Inflammatory macrophage treated with lipopolysaccharide for 1 hour (primary cell): ENCODE results near the gene NID1.

ENCODE experiments used
- DNase-seq, 2 donors: peaks; one replicate each; pipeline ENCODE4 v3.0.0-alpha.2; 2020 to 2022

Gene NID1

DNA sequence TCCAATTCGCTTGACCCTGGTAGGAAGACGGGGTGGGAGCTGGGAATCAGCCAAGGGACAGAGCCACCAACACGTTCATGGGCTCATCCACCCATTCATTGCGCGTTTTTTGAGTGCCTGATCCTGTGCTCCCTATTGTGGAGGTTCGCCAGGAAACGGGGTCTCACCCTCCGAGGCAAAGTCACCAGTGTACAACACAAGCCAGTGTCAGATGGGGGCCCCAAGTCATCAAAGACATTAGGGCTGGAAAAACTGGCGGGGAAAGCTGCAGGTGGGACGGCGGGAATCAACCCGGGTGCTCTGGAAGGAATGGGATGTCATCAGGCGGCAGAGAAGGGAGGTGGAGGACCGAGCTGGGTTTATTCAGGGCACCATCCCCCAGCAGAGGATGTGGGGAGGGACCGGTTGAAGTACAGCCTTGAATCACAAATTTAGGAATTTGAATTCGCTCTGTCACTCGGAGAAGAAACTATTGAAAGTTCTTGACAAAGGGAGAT lies 667 bp upstream of the NID1 start:
- no peak for DNase-seq

DNA sequence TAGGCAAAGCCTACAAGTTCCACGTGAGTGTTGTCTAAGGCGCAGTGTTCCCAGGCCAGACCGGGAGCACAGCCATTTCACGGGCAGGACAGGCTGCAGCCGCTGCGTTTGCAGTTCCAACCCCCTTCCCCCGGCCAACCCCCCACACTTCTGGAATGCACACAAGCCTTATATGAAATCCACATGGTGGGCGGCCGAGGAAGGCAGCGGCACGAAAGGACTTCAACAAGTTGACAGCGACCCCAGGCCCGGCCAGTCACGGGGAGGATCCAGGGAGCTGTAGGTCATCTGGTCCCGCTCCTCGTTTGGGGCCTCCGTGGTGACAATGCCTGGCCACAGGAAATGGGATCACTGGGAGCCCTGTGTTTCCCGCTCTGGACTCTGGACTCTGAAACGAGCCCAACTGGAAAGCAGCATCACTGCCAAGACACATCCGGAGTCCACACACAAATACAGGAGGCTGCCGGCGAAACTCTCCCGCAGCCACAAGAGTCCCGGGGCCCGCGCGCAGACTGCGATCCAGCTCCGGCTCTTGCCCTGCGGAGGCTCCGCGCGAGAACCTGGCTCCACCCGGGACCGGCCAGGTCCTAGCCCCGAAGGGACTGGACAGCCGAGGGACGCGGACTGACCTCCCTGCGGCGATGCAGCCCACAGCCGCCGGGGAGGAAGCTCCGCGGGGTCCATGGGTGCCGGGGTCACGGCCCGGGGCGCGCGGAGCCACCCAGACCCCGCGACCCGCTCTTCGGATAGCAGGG lies 794 bp downstream of the NID1 start:
- DNase-seq, result no peak

DNA sequence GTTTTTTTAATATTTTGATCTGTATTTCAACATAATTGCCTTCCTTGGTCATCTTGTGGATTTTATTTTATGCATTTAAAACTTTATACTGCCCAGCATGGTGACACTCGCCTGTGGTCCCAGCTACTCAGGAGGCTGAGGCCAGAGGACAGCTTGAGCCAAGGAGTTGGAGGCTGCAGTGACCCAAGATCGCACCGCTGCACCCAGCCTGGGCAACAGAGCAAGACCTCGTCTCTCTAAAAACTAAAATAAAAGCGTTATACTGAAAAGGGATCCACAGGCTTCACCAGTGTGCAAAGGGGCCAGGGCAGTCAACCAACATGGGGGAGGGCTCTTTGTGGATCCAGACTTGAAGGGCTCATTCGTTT lies 1.4 kb downstream of the NID1 start:
- DNase-seq, result no peak

DNA sequence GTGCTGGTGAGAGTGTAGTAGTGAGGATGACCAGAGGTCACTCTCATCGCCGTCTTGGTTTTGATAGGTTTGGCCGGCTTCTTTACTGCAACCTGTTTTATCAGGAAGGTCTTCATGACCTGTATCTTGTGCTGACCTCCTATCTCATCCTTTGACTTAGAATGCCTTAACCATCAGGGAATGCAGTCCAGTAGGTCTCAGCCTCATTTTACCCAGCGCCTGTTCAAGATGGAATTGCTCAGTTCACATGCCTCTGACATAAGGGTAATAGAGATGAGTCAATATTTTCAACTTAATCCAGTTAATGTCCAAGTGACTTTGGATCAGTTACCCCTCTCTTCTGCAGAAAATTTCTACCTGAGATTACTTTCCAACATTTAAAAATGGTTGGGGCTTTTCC lies 4.6 kb downstream of the NID1 start:
- no peak for DNase-seq

DNA sequence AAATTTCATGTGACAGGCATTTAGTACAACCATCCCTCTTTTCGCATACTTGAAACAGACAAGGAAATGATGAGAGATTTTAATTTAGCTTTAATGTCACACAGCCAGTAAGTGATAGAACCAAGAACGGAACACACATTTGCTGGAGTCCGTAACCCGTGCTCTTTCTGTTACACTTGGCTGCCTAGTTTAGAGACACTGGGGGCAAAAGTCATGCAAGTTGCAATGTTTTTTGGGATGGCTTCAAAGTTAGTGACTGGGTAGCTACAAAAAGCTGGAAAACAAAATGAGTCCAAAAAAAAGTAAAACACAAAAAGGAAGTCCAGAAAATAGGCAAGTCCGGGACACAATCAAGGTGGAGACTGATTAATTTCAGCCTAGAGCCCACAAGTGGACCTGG lies 5.9 kb downstream of the NID1 start:
- no peak for DNase-seq

DNA sequence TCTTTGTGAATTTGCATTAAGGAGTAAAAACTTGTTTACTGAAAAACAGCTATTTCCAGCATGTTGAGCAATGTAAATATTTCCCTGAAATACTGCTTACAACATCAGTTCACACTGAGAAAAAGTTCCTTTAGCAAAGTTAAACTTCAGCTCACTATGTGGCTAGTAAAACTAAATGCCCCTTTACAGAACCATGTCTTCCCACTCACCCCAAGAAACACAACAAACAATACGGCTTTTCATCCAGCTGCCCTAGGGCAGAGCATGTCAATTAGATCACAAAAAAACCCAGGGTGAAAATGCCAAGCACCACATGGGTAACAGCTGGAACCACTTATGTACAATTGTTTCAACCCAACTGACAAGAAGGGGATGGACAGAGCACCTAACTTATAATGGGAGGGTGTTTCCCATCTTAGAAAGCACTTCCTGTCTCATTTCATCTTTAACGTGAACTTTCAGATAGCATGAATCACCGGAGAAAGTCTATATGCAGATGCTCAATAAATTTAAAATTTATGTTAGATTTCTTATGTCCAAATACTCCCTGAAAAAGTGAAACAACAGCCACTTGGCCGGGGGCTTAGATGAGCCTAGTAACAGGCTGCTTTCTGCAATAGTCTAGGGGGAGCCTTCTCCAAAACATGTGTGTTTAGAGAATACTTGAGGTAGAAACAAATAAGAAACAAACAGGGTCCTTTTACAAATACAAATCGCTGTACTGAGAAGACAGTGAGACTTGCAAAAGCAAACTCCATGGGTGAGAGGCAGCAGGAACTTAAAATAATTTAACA lies 6.6 kb downstream of the NID1 start:
- peak; percentile 27 to 37 for DNase-seq

DNA sequence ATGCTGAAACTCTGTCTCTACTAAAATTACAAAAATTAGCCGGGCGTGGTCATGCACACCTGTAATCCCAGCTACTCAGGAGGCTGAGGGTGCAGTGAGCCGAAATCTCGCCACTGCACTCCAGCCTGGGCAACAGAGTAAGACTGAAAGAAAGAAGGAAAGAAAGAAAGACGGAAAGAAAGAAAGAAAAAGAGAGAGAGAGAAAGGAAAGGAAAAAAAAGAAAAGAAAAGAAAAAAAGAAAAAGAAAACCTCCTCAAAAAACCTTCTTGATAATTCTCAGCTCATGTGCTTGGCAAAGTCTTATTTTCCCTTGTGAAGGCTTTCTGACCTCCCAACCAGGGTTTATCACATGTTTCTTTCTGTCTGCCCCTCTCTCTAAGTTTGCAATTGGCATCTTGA lies 7.3 kb downstream of the NID1 start:
- DNase-seq, result no peak

DNA sequence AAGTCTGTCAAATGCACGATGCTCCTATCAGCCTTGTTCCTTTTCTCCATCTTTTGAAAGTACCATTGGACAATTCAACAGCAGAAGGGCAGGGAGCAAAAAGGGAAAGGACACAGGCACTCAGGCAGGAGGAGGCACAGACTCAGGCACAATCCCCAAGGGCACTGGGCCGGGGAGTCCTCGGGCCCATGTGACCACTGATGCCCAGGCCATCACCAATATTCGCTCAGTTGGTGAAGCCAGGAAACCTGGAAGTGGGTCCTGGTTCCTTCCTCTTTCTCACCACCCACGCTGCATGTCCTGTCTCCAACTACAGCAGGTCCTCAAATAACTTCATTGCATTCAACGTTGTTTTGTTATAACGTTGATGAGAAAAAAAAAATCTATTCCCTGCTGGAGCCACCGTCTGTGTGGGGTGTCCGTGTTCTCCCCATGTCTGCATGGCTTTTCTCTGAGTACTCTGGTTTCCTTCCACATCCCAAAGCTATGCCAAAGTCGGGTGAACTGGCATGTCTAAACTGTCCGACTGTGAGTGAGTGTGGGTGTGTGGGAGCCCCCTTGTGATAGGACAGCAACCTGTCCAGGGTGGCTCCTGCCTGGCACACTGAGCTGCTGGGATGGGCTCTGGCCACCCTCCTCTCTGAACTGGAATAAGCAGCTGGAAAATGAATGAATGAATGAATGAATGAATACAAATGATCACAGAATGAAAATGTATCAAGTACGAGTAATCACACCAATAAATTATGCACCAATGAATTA lies 12.5 kb downstream of the NID1 start:
- DNase-seq, result peak; percentile 58 to 65

DNA sequence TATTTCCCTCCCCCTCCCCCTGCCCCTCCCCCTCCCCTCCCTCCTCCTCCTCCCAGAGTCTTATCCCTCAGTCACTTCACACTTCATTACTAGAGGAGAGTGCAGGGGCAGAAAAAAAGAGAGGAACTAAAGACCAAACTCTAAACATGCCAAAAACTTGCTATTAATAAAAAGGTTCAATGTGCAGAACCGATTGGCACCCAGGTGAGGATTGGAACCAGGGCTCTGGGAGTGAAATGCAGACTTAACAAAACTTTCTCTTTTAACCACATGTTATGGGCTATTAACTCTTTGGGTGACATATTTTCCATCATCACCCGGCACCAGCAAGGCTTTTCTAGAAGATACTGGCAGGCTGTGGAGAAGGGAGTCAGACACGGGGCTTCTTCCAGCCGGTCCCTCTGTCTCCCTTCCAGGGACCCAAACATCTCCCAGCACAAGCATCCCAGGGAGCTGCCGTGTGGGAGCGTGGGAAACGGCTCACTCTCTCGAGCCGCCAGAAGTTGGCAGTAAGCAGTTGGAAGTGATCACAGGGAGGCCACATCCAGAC lies 13.6 kb downstream of the NID1 start:
- DNase-seq, result no peak

DNA sequence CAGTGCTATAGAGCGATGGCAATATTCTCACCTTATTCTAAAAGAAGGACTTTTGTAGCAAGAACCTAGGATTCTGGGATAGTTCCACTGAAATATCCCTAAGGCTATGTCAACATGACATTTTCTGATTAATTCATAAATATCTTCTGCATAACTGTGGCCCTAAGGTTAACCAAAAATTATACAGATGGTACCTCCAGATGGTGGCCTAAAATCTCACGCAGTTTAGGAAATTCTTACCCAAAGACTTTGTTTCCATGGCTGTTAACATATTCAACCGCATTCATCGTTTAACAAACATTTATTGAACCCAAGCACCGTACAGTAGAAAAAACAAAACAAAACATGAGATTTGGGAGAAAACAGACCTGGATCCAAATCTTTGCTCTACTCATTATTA lies 19.1 kb downstream of the NID1 start:
- no peak for DNase-seq

DNA sequence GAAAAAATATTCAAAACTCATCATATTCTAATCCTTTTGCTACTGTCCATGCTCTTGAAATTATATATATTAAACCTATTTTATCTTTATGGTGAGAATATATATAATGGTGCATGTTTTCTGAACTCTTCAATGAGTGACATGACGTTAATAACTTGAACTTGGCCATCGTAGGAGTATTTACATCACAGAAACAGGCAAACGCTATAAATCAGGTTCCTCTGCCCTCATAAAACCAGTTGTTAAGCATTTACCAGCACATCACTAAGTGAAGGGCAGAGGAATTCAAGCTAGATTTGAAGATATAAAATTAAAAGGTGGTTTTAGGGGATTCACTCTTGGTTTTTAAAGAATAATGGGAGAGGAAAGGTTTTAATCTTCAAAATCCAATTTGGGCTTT lies 20.5 kb downstream of the NID1 start:
- DNase-seq, result no peak

DNA sequence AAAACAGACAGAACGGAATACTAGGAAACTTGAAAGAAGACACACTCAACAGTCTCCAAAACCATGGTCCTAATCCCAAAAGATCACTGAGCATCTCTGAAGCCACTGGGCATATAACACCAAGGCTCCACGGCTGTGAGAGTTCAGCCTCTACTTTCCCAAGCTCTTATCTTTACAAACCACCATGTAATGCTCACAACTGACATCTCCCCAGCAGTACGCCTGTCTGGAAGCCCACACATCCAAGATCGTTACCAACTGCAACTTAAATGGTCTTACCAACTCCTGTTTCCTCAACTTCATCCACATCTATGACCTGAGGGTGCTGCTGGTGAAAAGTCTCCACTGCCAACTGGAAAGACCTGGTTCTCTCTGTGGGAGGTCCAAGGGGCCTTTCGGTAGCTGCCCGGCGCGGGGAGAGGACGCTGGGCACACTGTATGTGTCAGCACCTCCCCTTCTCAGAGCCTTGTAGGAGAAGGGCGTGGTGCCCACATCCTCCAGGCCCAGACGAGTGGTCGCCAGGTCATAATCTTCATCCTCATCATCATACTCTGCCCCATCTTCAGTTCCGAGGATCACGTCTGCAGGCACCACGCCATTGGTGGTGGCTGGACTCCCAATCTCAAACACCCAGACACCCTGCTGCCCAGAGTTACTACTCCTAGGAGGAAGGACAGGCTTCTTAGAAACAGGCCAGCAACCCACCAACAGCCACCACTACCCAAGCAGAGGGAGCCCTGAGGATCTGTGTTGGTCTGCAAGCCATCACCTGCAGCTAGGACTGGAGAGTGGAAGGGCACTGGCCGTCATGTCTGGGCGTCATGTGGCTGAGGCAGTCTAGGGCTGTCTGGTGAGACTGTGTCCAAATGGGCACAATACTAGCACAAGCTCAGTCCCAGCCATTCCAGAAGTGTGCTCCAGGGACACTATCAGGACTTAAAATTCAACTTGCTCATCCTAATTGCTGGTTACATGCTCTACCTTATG lies 23.0 kb downstream of the NID1 start:
- no peak for DNase-seq

DNA sequence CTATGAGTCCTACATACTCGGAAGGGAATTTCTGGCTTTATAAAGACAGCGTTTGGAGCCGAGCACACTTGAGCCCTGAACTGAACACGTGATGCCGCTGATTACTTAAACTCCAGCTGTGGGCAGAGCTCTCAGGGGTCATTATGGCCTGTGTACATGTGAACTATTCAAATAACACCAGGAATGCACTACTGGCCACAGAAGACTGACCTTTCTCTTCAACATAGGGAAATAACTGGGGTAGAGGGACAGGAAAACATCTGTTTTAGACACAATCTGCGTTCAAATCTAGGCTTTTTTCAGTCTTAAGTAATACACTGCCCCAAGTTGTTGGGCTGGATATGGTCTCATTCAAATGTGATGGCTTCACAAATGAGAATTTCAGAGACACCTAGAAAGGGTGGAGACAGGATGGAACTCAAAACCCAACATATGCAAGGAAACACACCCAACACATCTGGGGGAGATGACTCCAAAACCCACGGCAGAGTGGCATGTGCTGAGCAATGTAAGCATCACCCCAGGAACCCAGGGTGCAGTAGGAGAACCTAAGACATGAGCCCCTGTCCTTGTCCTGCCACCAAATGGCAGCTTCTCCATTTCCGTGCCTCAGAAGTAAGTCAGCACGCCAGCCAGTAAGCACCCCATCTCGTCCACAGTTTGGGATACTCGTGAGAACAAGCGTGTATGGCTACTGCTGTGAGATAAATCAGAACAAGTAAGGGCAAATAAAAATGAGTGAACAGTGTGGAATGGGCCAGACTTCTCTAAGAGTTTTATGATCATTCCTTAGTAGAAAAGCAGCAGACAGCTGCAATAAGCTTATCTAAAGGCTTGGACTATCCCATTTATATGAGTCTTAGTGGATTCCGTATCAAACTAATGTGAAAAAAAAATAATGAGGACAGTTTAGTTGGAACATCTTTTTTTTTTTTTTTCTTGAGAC lies 24.9 kb downstream of the NID1 start:
- DNase-seq, result no peak

DNA sequence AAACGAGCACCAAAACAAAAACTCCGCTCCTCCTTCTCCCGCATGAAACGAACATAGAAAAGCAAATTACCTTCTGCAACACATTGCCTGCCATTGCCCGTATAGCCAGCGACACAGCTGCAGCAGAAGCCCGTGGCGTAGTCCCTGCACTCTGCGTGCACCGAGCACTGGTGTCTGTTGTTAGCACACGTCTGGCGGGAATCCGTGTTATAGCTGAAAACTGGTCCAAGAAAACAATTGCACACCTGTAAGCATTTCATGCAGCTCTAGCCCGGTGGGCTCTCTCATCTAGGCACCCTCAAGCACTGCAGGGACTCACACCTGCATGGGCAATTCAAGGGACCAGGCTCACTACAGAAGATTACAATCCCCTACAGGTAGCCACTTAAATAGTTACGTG lies 26.9 kb downstream of the NID1 start:
- no peak for DNase-seq

DNA sequence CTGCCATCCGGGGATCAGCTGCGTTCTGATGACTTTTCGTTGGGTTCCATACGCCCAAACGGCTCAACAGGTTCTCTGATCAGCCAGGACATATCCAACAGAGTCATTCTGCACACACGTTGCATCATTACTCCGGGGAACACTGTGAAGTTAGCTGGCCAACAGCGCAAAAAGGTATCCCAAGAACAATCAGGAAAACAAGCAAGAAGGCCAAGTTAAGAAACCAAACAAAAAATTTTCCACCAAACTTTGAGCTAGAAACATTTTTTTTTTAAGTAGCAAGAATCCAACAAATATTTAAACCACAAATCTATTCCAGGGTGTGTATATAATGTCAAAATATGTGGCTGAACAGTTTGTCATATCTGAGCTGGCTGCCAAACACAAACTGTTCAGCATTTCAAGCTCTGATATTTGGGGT lies 29.2 kb downstream of the NID1 start:
- DNase-seq, result no peak

DNA sequence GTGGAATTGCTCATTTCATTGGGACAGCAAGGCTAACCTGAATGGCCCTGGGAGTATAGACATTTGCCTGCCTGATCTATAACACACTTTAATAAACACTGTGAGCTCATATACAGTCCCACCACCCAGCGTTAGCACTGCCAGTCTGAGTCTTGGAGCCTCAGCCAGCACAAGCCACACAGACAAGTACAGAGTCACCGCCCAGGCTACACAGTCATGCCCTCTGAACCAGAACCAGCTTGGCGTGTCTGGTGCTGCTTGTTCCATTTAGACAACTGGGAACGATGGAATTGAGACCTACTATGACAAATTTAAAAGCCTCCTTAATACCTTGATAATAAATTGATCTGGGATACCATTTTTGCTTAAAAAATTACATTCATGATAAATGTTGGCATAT lies 31.6 kb downstream of the NID1 start:
- no peak for DNase-seq

DNA sequence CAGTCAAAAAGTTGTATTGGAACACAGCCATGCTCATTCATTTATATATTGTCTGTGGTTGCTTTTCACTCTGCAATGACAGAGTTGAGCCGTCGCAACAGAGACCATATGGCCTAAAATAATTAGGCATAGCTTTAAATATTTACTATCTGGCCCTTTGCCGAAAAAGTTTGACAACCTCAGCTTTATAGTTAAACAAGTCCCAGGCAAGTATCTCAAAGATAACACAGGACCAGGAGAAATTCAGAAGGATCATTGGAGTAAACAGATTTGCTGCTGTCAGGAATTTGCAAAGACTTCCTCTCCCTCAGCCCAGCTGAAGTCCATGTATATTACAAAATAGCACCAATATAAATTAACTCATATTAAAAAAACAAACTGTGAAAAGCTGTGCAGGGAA lies 34.4 kb downstream of the NID1 start:
- DNase-seq, result no peak

DNA sequence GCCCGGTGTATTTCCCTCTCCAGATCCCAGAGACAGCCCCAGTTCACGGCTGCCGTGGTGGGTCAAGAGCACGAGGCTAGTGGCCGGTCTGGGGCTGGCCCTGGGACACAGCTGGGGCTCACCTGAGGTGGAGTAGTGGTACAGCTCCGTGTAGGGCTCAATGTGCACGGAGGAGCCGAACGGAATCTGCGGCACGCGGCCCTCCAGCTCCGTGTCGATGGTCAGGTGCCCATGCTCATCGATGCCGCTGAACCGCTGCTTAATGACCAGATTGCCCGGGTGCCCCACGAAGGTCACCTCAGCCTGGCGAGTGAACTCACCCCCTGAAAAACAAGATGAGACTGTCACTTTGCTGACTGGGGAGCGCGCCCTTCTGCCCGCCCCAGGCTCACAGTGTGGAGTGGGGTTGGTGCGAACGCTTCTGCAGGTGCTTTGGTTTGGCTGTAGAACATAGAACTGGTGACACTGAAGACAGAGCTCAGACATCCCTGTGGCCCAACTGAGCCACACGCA lies 35.4 kb downstream of the NID1 start:
- no peak for DNase-seq

DNA sequence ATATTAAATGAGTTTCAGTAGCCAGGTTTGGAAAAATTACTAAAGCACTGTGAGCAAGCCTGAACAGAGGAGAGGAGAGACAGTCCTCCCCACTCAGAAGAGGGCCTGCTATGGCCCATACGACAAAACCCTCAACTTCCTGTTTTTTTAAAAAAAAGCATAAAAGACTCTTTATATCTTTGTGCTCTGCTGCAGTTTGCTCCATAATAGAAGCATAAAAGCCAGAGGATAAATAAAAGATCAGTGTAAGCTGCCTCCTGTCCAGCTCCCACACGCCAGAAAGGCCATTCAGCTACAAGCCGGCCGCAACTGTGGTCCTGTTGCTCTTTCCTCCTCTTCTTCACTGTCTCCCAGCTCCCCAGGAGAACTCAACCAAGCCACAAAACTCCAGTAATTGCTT lies 37.8 kb downstream of the NID1 start:
- DNase-seq, result no peak

DNA sequence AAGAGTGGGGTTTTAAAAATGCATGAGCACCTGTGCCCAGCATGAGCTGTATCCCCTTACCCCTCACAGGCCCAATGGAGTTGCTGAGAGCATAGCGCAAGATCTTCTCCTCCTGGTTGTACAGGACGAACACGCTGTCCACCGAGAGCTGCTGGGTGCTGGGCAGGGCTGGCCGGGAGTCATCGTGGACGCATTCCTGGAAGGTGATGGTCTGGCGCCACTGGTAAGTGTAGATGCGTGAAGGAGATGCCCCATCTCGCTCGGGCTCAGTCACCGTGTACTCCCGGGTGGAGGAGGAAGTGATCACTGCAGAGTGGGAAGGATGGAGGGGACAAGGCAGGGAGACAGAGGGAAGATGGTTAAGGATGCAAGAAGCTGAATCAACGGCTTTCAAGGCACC lies 39.1 kb downstream of the NID1 start:
- no peak for DNase-seq

DNA sequence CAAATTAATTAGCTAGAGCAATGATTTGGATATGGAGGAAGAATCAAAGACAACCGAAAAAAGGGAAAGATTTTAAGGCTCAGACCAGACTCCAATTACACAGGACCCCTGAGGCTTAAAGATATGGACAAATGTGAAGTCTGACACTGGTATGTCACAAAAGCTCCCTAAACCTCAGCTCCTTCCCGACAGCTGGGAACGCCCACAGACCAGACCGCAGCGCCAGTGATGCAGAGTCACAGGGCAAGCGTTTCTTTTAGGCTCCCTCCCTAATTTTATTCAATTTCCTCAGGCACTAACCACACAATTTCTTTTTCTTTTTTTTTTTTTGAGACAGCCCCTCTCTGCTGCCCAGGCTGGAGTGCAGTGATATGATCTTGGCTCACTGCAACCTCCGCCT lies 40.2 kb downstream of the NID1 start:
- peak; percentile 33 to 87 for DNase-seq
